ENCODE measurements around the gene PRRC2B. TPM values are rescaled to one million over a fixed set of nuclear protein-coding genes. Genes with fewer than 3 reads are reported as not detected.
A peak's percentile ranks its signal among the peaks of the same experiment; 100 is the strongest.

The PRRC2B gene
- total RNA-seq, 4 donors from 2014 or later: 102 to 198 (median 108) TPM

DNA sequence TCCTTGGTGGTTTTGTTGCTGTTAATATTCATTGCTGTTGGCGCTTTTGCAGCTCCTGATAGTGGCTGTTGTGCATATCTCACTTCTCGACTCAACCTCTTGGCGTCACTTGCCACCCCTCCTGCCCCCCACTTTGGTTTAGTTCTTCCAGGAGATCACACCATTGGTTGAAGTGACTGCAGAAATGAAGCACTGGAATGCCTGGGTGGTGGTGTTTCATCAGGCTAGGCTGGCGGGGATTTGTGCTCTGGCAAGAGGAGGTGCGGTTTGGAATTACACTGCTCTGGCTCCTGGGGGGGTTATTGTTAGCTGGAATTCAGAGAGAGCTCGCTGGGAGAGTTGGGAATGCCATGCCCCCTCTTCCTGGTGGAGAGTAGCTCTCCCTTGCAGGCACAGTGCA, 11.5 kb downstream of the PRRC2B start:
- no peaks in the 10 kb centered on the region for H3K9me3 ChIP-seq
- peak overlapping the region; percentile 32 to 98 (median 78) for H3K27ac ChIP-seq
- H3K36me3 ChIP-seq: no peaks in the 10 kb centered on the region
- H3K4me3 ChIP-seq: peak overlapping the region in 1 of 2 donors; percentile 29
- H3K27me3 ChIP-seq: no peaks in the 10 kb centered on the region
- 17 to 24% methylated on average over 3 to 5 of the region's 6 CpGs for WGBS, 2 donors (ENCODE audit: low coverage in 1 of 2)
- TF ChIP-seq POLR2AphosphoS5 (IDR thresholded peaks at IDR 0.05) (no peak), EP300 (IDR thresholded peaks at IDR 0.05) (no peak), POLR2A (IDR thresholded peaks at IDR 0.05) (no peak)
- TF ChIP-seq, protein P1, sequence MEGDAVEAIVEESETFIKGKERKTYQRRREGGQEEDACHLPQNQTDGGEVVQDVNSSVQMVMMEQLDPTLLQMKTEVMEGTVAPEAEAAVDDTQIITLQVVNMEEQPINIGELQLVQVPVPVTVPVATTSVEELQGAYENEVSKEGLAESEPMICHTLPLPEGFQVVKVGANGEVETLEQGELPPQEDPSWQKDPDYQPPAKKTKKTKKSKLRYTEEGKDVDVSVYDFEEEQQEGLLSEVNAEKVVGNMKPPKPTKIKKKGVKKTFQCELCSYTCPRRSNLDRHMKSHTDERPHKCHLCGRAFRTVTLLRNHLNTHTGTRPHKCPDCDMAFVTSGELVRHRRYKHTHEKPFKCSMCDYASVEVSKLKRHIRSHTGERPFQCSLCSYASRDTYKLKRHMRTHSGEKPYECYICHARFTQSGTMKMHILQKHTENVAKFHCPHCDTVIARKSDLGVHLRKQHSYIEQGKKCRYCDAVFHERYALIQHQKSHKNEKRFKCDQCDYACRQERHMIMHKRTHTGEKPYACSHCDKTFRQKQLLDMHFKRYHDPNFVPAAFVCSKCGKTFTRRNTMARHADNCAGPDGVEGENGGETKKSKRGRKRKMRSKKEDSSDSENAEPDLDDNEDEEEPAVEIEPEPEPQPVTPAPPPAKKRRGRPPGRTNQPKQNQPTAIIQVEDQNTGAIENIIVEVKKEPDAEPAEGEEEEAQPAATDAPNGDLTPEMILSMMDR (IDR thresholded peaks at IDR 0.05): no peak
- no peak for ATAC-seq
- H3K4me1 ChIP-seq: peaks cover 22 to 100% (median 90%) of the 10 kb centered on the region in 3 donors

DNA sequence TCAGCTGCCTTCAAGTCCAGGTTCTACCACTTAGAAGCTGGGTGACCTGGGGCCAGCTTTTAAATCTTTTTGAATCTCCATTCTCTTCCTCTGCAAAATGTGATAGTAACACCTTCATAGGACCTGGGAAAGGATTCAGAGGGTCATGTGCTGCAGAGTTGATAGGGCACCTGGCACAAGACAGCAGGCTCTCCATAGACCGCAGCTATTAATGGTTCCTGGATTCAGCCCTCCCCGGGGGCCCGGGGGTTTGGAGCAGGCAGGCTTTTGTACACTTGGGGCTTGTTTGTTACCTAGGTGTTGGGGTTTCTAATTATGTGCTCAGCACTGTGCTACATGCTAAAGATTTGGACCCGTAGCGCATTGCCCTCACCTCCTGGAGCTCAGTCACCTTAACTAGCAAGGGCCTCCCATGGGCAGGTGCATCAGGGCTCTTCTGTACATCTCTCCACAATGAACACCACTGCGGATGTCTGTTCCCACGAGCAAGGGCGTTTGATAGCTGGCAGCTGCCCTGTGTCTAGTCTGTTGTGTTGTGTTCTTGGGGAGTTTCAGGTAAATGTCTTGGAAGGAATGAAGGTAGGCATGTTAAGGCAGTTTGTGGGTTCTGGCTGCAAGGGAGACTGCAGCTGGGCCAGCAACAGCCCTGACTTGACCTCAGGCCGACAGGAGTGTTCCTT, 12.1 kb downstream of the PRRC2B start:
- ATAC-seq: no peak
- WGBS, 2 donors (ENCODE audit: low coverage in 1 of 2): 26 to 29% methylated on average over 3 to 5 of the region's 9 CpGs
- Histone ChIP-seq H3K36me3 (no peaks in the 10 kb centered on the region), H3K9me3 (no peaks in the 10 kb centered on the region), H3K27ac (peak overlapping the region; percentile 13 to 98 (median 78)), H3K4me3 (peak overlapping the region in 1 of 2 donors; percentile 29), H3K4me1 (peaks cover 22 to 100% (median 93%) of the 10 kb centered on the region in 3 donors), H3K27me3 (no peaks in the 10 kb centered on the region)
- TF ChIP-seq POLR2A (IDR thresholded peaks at IDR 0.05) (no peak), POLR2AphosphoS5 (IDR thresholded peaks at IDR 0.05) (no peak), EP300 (IDR thresholded peaks at IDR 0.05) (no peak)
- TF ChIP-seq, protein P1 (IDR thresholded peaks at IDR 0.05): no peak

DNA sequence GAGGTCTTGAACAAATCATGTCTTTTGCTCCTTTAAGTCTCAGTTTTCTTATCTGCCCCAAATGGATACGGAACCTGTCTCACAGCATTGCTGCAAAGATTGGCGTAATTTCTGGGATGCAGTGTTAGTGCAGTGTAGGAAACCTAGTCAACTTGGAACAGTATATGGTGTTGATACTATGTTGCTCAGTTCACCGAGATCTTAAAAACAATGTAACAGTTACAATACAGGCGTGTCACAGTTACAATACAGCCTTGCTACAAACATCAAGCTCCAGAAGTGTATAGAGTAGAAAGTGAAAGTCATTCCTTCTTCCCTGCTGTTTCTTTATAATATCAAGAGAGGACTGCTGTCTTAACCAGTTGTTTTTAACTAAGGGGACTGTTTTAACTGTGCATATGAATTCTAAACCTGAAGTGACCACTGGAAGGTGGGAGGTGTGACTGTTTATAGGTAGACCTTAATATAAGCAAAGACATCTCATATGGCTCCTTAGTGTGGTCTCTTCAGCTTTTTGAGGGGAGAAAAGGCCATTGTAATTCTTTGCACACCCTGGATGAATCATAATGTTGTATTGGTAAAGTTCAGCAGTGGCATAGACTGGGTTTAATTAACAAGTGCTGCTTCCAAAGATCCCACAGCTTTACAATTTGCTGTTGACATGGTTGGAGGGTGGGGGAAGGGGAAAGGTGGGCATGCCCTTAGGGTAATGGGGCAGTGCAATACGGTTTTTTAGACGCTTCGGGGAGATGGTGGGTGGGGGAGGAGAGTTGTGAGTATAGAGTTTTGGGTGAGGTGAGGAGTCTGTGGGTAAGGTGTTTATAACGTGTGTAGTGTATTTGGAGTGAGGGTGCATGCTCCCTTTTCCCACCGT, 12.9 kb downstream of the PRRC2B start:
- Histone ChIP-seq H3K9me3 (no peaks in the 10 kb centered on the region), H3K4me1 (peaks cover 22 to 100% (median 91%) of the 10 kb centered on the region in 3 donors), H3K27ac (peak overlapping the region; percentile 2 to 98 (median 78)), H3K36me3 (no peaks in the 10 kb centered on the region), H3K4me3 (peak overlapping the region in 1 of 2 donors; percentile 29), H3K27me3 (no peaks in the 10 kb centered on the region)
- no peak for TF ChIP-seq POLR2AphosphoS5 (IDR thresholded peaks at IDR 0.05)
- TF ChIP-seq, protein P1 (IDR thresholded peaks at IDR 0.05): no peak
- no peak for TF ChIP-seq EP300 (IDR thresholded peaks at IDR 0.05)
- no peak for TF ChIP-seq POLR2A (IDR thresholded peaks at IDR 0.05)
- 9 to 22% methylated on average over 9 of the region's 9 CpGs for WGBS, 2 donors (ENCODE audit: low coverage in 1 of 2)
- no peak for ATAC-seq

DNA sequence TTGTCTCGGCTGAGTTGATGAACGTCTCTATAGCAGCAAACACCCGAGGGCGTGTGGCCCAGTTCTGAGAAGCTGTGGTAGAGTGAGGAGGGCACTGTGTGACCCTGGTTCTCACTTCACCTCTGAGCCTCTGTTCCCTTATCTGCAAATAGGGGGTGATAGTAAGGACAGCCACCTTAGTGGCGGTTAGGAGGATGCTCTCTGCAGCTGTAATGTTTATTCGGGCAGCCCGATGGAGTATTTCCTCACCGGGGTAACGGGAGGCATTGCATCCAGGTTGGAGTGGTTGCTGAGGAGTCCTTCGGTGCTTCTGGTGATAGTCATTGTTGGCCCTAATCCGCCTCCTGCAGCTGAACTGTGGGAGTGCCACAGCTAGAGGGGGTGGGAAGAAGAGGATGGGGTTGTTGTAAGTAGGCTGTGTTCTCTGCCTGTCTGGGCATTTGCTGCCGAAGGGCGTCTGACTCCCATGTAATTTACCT, 13.9 kb downstream of the PRRC2B start:
- peak; percentile 71 for ATAC-seq
- WGBS, 2 donors (ENCODE audit: low coverage in 1 of 2): 0 to 13% methylated on average over 3 to 7 of the region's 13 CpGs
- peak overlapping the region; percentile 2 to 98 (median 78) for H3K27ac ChIP-seq

More for the DNA sequence above, 13.9 kb downstream of the PRRC2B start:
- Histone ChIP-seq H3K36me3 (no peaks in the 10 kb centered on the region), H3K4me3 (peak overlapping the region in 1 of 2 donors; percentile 29), H3K9me3 (no peaks in the 10 kb centered on the region), H3K27me3 (no peaks in the 10 kb centered on the region), H3K4me1 (peaks cover 15 to 100% (median 92%) of the 10 kb centered on the region in 3 donors)
- TF ChIP-seq, protein P1 (IDR thresholded peaks at IDR 0.05): peak in 3 of 4 experiments; percentile 46 to 65 (median 57)
- TF ChIP-seq POLR2A (IDR thresholded peaks at IDR 0.05) (no peak), POLR2AphosphoS5 (IDR thresholded peaks at IDR 0.05) (peak; percentile 34)
